GM19351 (cell line): Measurements from ENCODE around the gene ATF7IP.
"Not testable (repeated sequence)": the region's sequence is repeated elsewhere in the genome, so short reads cannot be mapped to it uniquely, and the experiment has no call there.

Source experiments
- ATAC-seq: cut with Tn5 transposase; IDR thresholded peaks from one replicate; pipeline ENCODE4 v1.9.1; 2021; ENCODE audit warnings: mild to moderate bottlenecking, moderate library complexity; ENCODE audit not compliant: unreplicated experiment

ATF7IP gene

GRCh38 chr12:14365294-14366208, at the start of gene ATF7IP:
Gene ATF7IP, plus strand, starts transcription at chr12:14365682. Its CDS starts 58,234 bp downstream, at chr12:14423916.
- peak; percentile 68 for ATAC-seq

GRCh38 chr12:14317362-14318146, 47.9 kb upstream of the ATF7IP start:
- ATAC-seq: no peak

- ATAC-seq: not testable (repeated sequence)
Measured at GRCh38 chr12:14319704-14320427, 45.6 kb upstream of the ATF7IP start.

GRCh38 chr12:14322403-14322802, 43.1 kb upstream of the ATF7IP start:
- ATAC-seq: no peak

- no peak for ATAC-seq
Measured at GRCh38 chr12:14325716-14326343, 39.7 kb upstream of the ATF7IP start.

GRCh38 chr12:14326699-14327098, 38.8 kb upstream of the ATF7IP start:
- no peak for ATAC-seq

GRCh38 chr12:14327711-14328110, 37.8 kb upstream of the ATF7IP start:
- no peak for ATAC-seq

GRCh38 chr12:14332482-14332881, 33.0 kb upstream of the ATF7IP start:
- ATAC-seq: no peak

GRCh38 chr12:14340371-14340770, 25.1 kb upstream of the ATF7IP start:
- no peak for ATAC-seq

GRCh38 chr12:14351524-14351923, 14.0 kb upstream of the ATF7IP start:
- ATAC-seq: not testable (repeated sequence)

GRCh38 chr12:14352066-14352465, 13.4 kb upstream of the ATF7IP start:
- not testable (repeated sequence) for ATAC-seq

GRCh38 chr12:14354665-14355064, 10.8 kb upstream of the ATF7IP start:
- not testable (repeated sequence) for ATAC-seq

GRCh38 chr12:14356147-14356546, 9.3 kb upstream of the ATF7IP start:
- ATAC-seq: no peak

GRCh38 chr12:14357486-14357885, 8.0 kb upstream of the ATF7IP start:
- no peak for ATAC-seq

- ATAC-seq: peak; percentile 17
Measured at GRCh38 chr12:14362352-14362751, 3.1 kb upstream of the ATF7IP start.

GRCh38 chr12:14364583-14365271, 755 bp upstream of the ATF7IP start:
- no peak for ATAC-seq

GRCh38 chr12:14366209-14367039, 942 bp downstream of the ATF7IP start:
- no peak for ATAC-seq

- peak; percentile 54 for ATAC-seq
Measured at GRCh38 chr12:14367040-14367661, 1.7 kb downstream of the ATF7IP start.

- ATAC-seq: no peak
Measured at GRCh38 chr12:14369311-14369710, 3.8 kb downstream of the ATF7IP start.
